Keratinocyte (primary cell): Measurements from ENCODE around the gene CCDC182. TPM values are rescaled to one million over a fixed set of nuclear protein-coding genes. Genes with fewer than 3 reads are reported as not detected.

Experiments used
- DNase-seq: peaks from one replicate; pipeline ENCODE4 v3.0.0-alpha.2; 2011; ENCODE audit warnings: low read depth, missing footprints, low spot score
- FAIRE-seq: peaks from 2 replicates; lab custom pipeline; 2011; peaks lifted over from hg19 to GRCh38; lab: Jason Lieb, UNC
- H2AFZ ChIP-seq: 2 replicates; pipeline ENCODE4 v1.6.0; 2012; ENCODE audit warnings: low read length, control low read depth, inconsistent platforms; ENCODE audit not compliant: control insufficient read depth
- H3K27ac ChIP-seq: 2 replicates; pipeline ENCODE4 v1.5.1; 2011; ENCODE audit warnings: low read length; ENCODE audit not compliant: control insufficient read depth, insufficient read depth
- H3K27me3 ChIP-seq: 3 replicates; pipeline ENCODE4 v1.6.0; 2011; ENCODE audit warnings: low read length; ENCODE audit not compliant: control insufficient read depth, insufficient read depth; ENCODE audit errors: extremely low read depth
- H3K36me3 ChIP-seq, 2 experiments: 2 replicates in 1 of 2; 3 replicates in 1 of 2; pipeline ENCODE4 v1.5.1; 2011; ENCODE audit warnings: low read length in 2 of 2, mild to moderate bottlenecking in 1 of 2; ENCODE audit not compliant: control insufficient read depth in 2 of 2, insufficient read depth in 2 of 2; ENCODE audit errors: extremely low read depth in 1 of 2
- H3K4me1 ChIP-seq: 3 replicates; pipeline ENCODE4 v1.5.1; 2011; ENCODE audit warnings: low read length; ENCODE audit not compliant: control insufficient read depth, insufficient read depth; ENCODE audit errors: extremely low read depth
- H3K4me2 ChIP-seq: 3 replicates; pipeline ENCODE4 v1.6.0; 2011; ENCODE audit warnings: low read depth, low read length; ENCODE audit not compliant: control insufficient read depth, insufficient read depth; ENCODE audit errors: extremely low read depth
- H3K4me3 ChIP-seq, 3 experiments: fragments of 200-600 bp in 1 of 3; sonication (generic) in 1 of 3; 2 replicates in 2 of 3; 3 replicates in 1 of 3; pipeline ENCODE4 v1.5.1; 2011 to 2016; ENCODE audit warnings: low read length in 3 of 3, mild to moderate bottlenecking in 3 of 3, control low read depth in 2 of 3, inconsistent platforms in 1 of 3, low read depth in 1 of 3, mixed read lengths in 1 of 3, mixed run types in 1 of 3, moderate library complexity in 1 of 3; ENCODE audit not compliant: control insufficient read depth in 2 of 3, insufficient read depth in 2 of 3; ENCODE audit errors: extremely low read depth in 1 of 3
- H3K79me2 ChIP-seq: 2 replicates; pipeline ENCODE4 v1.6.0; 2012; ENCODE audit warnings: low read length; ENCODE audit not compliant: control insufficient read depth, insufficient read depth
- H3K9ac ChIP-seq: 3 replicates; pipeline ENCODE4 v1.6.0; 2011; ENCODE audit warnings: low read length; ENCODE audit not compliant: control insufficient read depth, insufficient read depth; ENCODE audit errors: extremely low read depth
- H3K9me1 ChIP-seq: 3 replicates; pipeline ENCODE4 v1.6.0; 2011; ENCODE audit warnings: low read length; ENCODE audit not compliant: control insufficient read depth, insufficient read depth; ENCODE audit errors: extremely low read depth
- H3K9me3 ChIP-seq: 2 replicates; pipeline ENCODE4 v1.5.1; 2012; ENCODE audit warnings: low read depth, low read length; ENCODE audit not compliant: control insufficient read depth
- H4K20me1 ChIP-seq: 3 replicates; pipeline ENCODE4 v1.6.0; 2011; ENCODE audit warnings: low read length; ENCODE audit not compliant: control insufficient read depth, insufficient read depth; ENCODE audit errors: extremely low read depth
- EZH2 ChIP-seq: IDR thresholded peaks from one replicate; pipeline ENCODE4 v1.6.1; 2012; ENCODE audit warnings: inconsistent platforms, mild to moderate bottlenecking, low read length, moderate library complexity
- dilution Hi-C: fragments of 300-500 bp; cut with MboI; formaldehyde crosslinking; loops from one replicate; pipeline ENCODE4 v1.7.0; 2020; ENCODE audit warnings: low sequenced_read_pairs; ENCODE audit not compliant: extremely low pct_ligation_motif_present
- polyA plus RNA-seq, 5 experiments: library from polyadenylated mRNA; depleted of rRNA in 3 of 5; stranded (reverse) in 3 of 5; stranded (forward) in 1 of 5; unstranded in 1 of 5; fragments of >200 nt; gene quantifications; 1 replicate in 1 of 5; 2 replicates in 3 of 5; 3 replicates in 1 of 5; pipeline versions ENCODE4 v1.2.1 to v1.2.3, GENCODE V29; 2011 to 2012; ENCODE audit warnings: missing spikeins in 2 of 5, low read depth in 1 of 5, low replicate concordance in 1 of 5
- small RNA-seq, 3 experiments: library from RNA; depleted of rRNA; stranded (forward); fragments of <200 nt; gene quantifications; one replicate each; pipeline ENCODE3, GENCODE V24; 2012; ENCODE audit warnings: low read depth in 3 of 3, low replicate concordance in 1 of 3; ENCODE audit not compliant: insufficient read length in 3 of 3
- TF ChIP-seq, protein P1 (sequence below), 3 experiments: IDR thresholded peaks in 1 of 3; conservative IDR thresholded peaks in 1 of 3; optimal IDR thresholded peaks in 1 of 3; 2 replicates in 2 of 3; 3 replicates in 1 of 3; pipeline versions ENCODE3 to v1.5.1; 2011; ENCODE audit warnings: low read length in 3 of 3, mild to moderate bottlenecking in 3 of 3, moderate library complexity in 2 of 3, control low read depth in 1 of 3, inconsistent platforms in 1 of 3; ENCODE audit not compliant: insufficient read depth in 2 of 3; ENCODE audit errors: extremely low read depth in 1 of 3

CCDC182 gene
- polyA plus RNA-seq, 1 donor (not counting 4 experiments of a cell fraction or from before 2014, with no cell fraction given), result not detected

DNA sequence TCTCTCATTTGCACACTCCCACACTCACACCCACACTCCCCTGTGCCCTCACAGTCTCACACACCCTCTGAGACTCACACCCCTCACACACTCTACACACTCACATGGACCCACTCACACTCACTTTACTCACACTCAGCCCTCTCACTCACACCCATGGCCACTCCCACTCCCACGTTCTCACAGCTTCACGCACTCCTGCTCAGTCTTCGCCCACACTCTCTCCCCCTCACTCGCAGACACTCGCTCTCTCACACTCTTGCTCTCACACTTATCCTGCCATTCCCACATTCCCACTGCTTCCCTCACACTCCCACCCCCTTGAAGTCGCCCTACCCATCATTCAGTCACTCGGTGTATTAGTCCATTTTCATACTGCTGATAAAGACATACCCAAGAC, 47.9 kb downstream of the CCDC182 start:
- H3K36me3 ChIP-seq, result no peaks in the 10 kb centered on the region
- H3K79me2 ChIP-seq, result no peaks in the 10 kb centered on the region
- no peak overlapping the region for H3K9ac ChIP-seq
- H3K9me1 ChIP-seq, result no peaks in the 10 kb centered on the region
- no peaks in the 10 kb centered on the region for H4K20me1 ChIP-seq
- no peak for TF ChIP-seq EZH2
- TF ChIP-seq, protein P1, sequence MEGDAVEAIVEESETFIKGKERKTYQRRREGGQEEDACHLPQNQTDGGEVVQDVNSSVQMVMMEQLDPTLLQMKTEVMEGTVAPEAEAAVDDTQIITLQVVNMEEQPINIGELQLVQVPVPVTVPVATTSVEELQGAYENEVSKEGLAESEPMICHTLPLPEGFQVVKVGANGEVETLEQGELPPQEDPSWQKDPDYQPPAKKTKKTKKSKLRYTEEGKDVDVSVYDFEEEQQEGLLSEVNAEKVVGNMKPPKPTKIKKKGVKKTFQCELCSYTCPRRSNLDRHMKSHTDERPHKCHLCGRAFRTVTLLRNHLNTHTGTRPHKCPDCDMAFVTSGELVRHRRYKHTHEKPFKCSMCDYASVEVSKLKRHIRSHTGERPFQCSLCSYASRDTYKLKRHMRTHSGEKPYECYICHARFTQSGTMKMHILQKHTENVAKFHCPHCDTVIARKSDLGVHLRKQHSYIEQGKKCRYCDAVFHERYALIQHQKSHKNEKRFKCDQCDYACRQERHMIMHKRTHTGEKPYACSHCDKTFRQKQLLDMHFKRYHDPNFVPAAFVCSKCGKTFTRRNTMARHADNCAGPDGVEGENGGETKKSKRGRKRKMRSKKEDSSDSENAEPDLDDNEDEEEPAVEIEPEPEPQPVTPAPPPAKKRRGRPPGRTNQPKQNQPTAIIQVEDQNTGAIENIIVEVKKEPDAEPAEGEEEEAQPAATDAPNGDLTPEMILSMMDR (optimal IDR thresholded peaks at IDR 0.05 in 1 of 3, IDR thresholded peaks at IDR 0.05 in 1 of 3, conservative IDR thresholded peaks at IDR 0.05 in 1 of 3; ENCODE audit: extremely low read depth in 1 of 3, insufficient read depth in 2 of 3, low read length in 3 of 3), result no peak
- no peak overlapping the region for H3K27ac ChIP-seq
- H3K4me1 ChIP-seq, result no peaks in the 10 kb centered on the region
- no peak overlapping the region for H2AFZ ChIP-seq
- no peak for DNase-seq
- no peak overlapping the region for H3K4me3 ChIP-seq
- no peak for FAIRE-seq
- dilution Hi-C loops, result no loop called here
- no peaks in the 10 kb centered on the region for H3K9me3 ChIP-seq
- no peak overlapping the region for H3K4me2 ChIP-seq
- peaks cover 10% of the 10 kb centered on the region for H3K27me3 ChIP-seq

DNA sequence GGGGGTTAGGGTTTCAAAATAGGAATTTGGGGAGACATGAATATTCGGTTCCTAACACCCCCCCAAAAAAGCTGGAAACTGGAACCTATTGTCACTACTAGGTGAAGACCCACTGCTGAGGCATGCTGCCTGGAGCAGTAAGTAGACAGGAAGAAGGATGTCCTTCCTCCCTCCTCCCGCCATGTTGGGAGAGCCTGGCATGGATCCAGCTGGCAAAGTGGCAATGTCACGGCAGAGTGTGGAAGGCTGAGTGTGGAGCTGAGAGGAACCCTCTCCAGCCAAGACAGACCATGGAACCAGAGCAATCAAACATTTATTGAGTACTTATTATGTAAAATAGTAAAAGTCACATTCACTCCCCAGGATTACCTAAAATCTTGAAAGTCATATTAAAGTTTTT, 49.0 kb downstream of the CCDC182 start:
- Histone ChIP-seq H3K4me1 (no peaks in the 10 kb centered on the region), H3K4me2 (no peak overlapping the region), H2AFZ (no peak overlapping the region)

More for the DNA sequence above, 49.0 kb downstream of the CCDC182 start:
- Histone ChIP-seq H3K27me3 (peaks cover 10% of the 10 kb centered on the region), H3K36me3 (no peaks in the 10 kb centered on the region), H3K27ac (no peak overlapping the region), H4K20me1 (no peaks in the 10 kb centered on the region), H3K79me2 (no peaks in the 10 kb centered on the region), H3K9me3 (no peaks in the 10 kb centered on the region), H3K9me1 (no peaks in the 10 kb centered on the region), H3K9ac (no peak overlapping the region), H3K4me3 (no peak overlapping the region)
- dilution Hi-C loops, result no loop called here
- DNase-seq (no peak), FAIRE-seq (no peak)
- TF ChIP-seq EZH2, result no peak
- TF ChIP-seq, protein P1 (optimal IDR thresholded peaks at IDR 0.05 in 1 of 3, IDR thresholded peaks at IDR 0.05 in 1 of 3, conservative IDR thresholded peaks at IDR 0.05 in 1 of 3; ENCODE audit: extremely low read depth in 1 of 3, insufficient read depth in 2 of 3, low read length in 3 of 3), result no peak

Small RNA genes within 50 kb of the gene (small RNA-seq; reads per million reads assigned to genes)
- gene RN7SKP94, result 0 reads per million in 3 experiments

Other genes with a start within 250 kb of the CCDC182 start
- 52.8 to 60.2 TPM (median 57.3 TPM) in 3 replicates for gene MRPS23, start 104.7 kb upstream of the CCDC182 start, polyA plus RNA-seq
- 12.9 to 18.7 TPM (median 14.4 TPM) in 3 replicates for gene CUEDC1, start 210.1 kb upstream of the CCDC182 start, polyA plus RNA-seq
- gene VEZF1, start 243.0 kb upstream of the CCDC182 start, polyA plus RNA-seq, result 13.7 to 25.3 TPM (median 22.8 TPM) in 3 replicates